H1 (cell line): Measurements from ENCODE around the gene FBXO8. TPM values are rescaled to one million over a fixed set of nuclear protein-coding genes. Genes with fewer than 3 reads are reported as not detected.
A peak's percentile ranks its signal among the peaks of the same experiment; 100 is the strongest.

Source experiments
- ASH2L ChIP-seq: fragments of 200-600, 300-600 bp; sonication (generic); IDR thresholded peaks from one replicate; pipeline ENCODE4 v1.7.1; 2017; ENCODE audit warnings: low read length
- ATF2 ChIP-seq: IDR thresholded peaks from 2 replicates; pipeline ENCODE4 v1.6.1; 2012; ENCODE audit warnings: low read length, inconsistent platforms
- BACH1 ChIP-seq: IDR thresholded peaks from 2 replicates; pipeline ENCODE4 v1.6.1; 2012; ENCODE audit warnings: low read length, improper control_type of control experiment
- CHD1 ChIP-seq: IDR thresholded peaks from 2 replicates; pipeline ENCODE4 v1.6.1; 2012; ENCODE audit warnings: low read depth, low read length, improper control_type of control experiment
- CTBP2 ChIP-seq: IDR thresholded peaks from 2 replicates; pipeline ENCODE4 v1.7.0; 2011; ENCODE audit warnings: borderline replicate concordance, mild to moderate bottlenecking, moderate library complexity, mixed read lengths, low read length; ENCODE audit not compliant: insufficient read depth, insufficient read length
- EGR1 ChIP-seq: IDR thresholded peaks from 2 replicates; pipeline ENCODE4 v1.6.1; 2011; ENCODE audit warnings: low read depth, low read length, borderline replicate concordance
- GABPA ChIP-seq: IDR thresholded peaks from 2 replicates; pipeline ENCODE4 v1.6.1; 2011; ENCODE audit warnings: mild to moderate bottlenecking, low read length, moderate library complexity, borderline replicate concordance; ENCODE audit not compliant: insufficient read depth
- GTF2F1 ChIP-seq: IDR thresholded peaks from 2 replicates; pipeline ENCODE4 v1.6.1; 2012; ENCODE audit warnings: low read depth, low read length, improper control_type of control experiment, borderline replicate concordance
- HDAC2 ChIP-seq, 2 experiments: fragments of 300-600 bp in 1 of 2; sonication (generic) in 1 of 2; IDR thresholded peaks; 2 replicates each; pipeline ENCODE4 v1.6.1; 2011 to 2012; ENCODE audit warnings: low read depth in 2 of 2, low read length in 2 of 2, mild to moderate bottlenecking in 2 of 2, moderate library complexity in 2 of 2, borderline replicate concordance in 1 of 2, inconsistent platforms in 1 of 2
- HDAC6 ChIP-seq: IDR thresholded peaks from one replicate; pipeline ENCODE4 v1.7.1; 2012; ENCODE audit warnings: low read depth, mild to moderate bottlenecking, inconsistent platforms, low read length, moderate library complexity
- JUN ChIP-seq: IDR thresholded peaks from 2 replicates; pipeline ENCODE4 v1.6.1; 2011; ENCODE audit warnings: low read depth, mild to moderate bottlenecking, improper control_type of control experiment, low read length
- KDM5A ChIP-seq: fragments of 200-600 bp; IDR thresholded peaks from 2 replicates; pipeline ENCODE4 v1.7.1; 2012; ENCODE audit warnings: mild to moderate bottlenecking, low read length, inconsistent platforms, mixed read lengths
- POLR2A ChIP-seq, 2 experiments: IDR thresholded peaks; 1 replicate in 1 of 2; 2 replicates in 1 of 2; pipeline ENCODE4 v1.6.1; 2011; ENCODE audit warnings: low read depth in 2 of 2, low read length in 2 of 2, mild to moderate bottlenecking in 2 of 2; ENCODE audit errors: control extremely low read depth in 1 of 2
- POU5F1 ChIP-seq: IDR thresholded peaks from 2 replicates; pipeline ENCODE4 v1.6.1; 2011; ENCODE audit warnings: low read depth, mild to moderate bottlenecking, low read length, moderate library complexity
- RAD21 ChIP-seq, 2 experiments: IDR thresholded peaks in 1 of 2; conservative IDR thresholded peaks in 1 of 2; 2 replicates each; pipeline ENCODE4 v1.6.1; 2011; ENCODE audit warnings: low read depth in 2 of 2, low read length in 2 of 2, improper control_type of control experiment in 1 of 2, inconsistent platforms in 1 of 2, mild to moderate bottlenecking in 1 of 2, moderate library complexity in 1 of 2
- RXRA ChIP-seq: IDR thresholded peaks from 2 replicates; pipeline ENCODE4 v1.6.1; 2011; ENCODE audit warnings: low read depth, mild to moderate bottlenecking, low read length, moderate library complexity; ENCODE audit not compliant: insufficient read depth
- SIN3A ChIP-seq, 2 experiments: IDR thresholded peaks in 1 of 2; conservative IDR thresholded peaks in 1 of 2; 2 replicates each; pipeline ENCODE4 v1.6.1; 2011 to 2012; ENCODE audit warnings: low read length in 2 of 2, improper control_type of control experiment in 1 of 2, low read depth in 1 of 2, mild to moderate bottlenecking in 1 of 2
- TAF1 ChIP-seq: IDR thresholded peaks from 2 replicates; pipeline ENCODE4 v1.6.1; 2011; ENCODE audit warnings: mild to moderate bottlenecking, low read depth, low read length
- TBP ChIP-seq: IDR thresholded peaks from 2 replicates; pipeline ENCODE4 v1.6.1; 2011; ENCODE audit warnings: low read depth, low read length, improper control_type of control experiment
- TEAD4 ChIP-seq: IDR thresholded peaks from 2 replicates; pipeline ENCODE4 v1.6.1; 2012; ENCODE audit warnings: low read depth, low read length, inconsistent platforms, mixed read lengths
- ZNF274 ChIP-seq: IDR thresholded peaks from 2 replicates; pipeline ENCODE4 v1.7.0; 2012; ENCODE audit warnings: low read length, borderline replicate concordance; ENCODE audit errors: extremely low read depth
- polyA plus RNA-seq, 7 experiments: library from polyadenylated mRNA; depleted of rRNA in 3 of 7; stranded (reverse) in 5 of 7; unstranded in 2 of 7; fragments of >200 nt in 5 of 7; fragments of 200-250 nt in 2 of 7; gene quantifications; 1 replicate in 5 of 7; 2 replicates in 1 of 7; 4 replicates in 1 of 7; pipeline versions ENCODE4 v1.2.1 to v1.2.3, GENCODE V29; 2011 to 2013; ENCODE audit warnings: missing spikeins in 2 of 7, mixed read lengths in 2 of 7
- total RNA-seq: library from RNA; stranded (reverse); fragmentation: NEBNext Ultra II Directional; extraction: Animal tissue kit (Norgen Biotek cat#: 25700); gene quantifications from 2 replicates; pipeline ENCODE4 v1.2.1, GENCODE V29; 2021

FBXO8 gene
- total and polyA plus RNA-seq, 2 of the 8 experiments (the other 6 are each of a cell fraction or from before 2014, with no cell fraction given): 5.1 to 7.5 TPM

GRCh38 chr4:174283507-174284471, at the start of gene FBXO8, which contains the start of gene CEP44 (continued):
- TF ChIP-seq ZNF274 (no peak), HDAC2 (IDR thresholded peaks at IDR 0.05; ENCODE audit: borderline replicate concordance in 1 of 2, low read depth in 2 of 2, low read length in 2 of 2) (peak in 1 of 2 experiments; percentile 99; a peak in 2 of 4 replicates), POLR2A (IDR thresholded peaks at IDR 0.05; ENCODE audit: control extremely low read depth in 1 of 2, low read depth in 2 of 2, low read length in 2 of 2) (peak; percentile 59 to 94), TBP (peak; percentile 82), SIN3A (conservative IDR thresholded peaks at IDR 0.05 in 1 of 2, IDR thresholded peaks at IDR 0.05 in 1 of 2; ENCODE audit: low read depth in 1 of 2, low read length in 2 of 2) (peak; percentile 71 to 94), RAD21 (IDR thresholded peaks at IDR 0.05 in 1 of 2, conservative IDR thresholded peaks at IDR 0.05 in 1 of 2; ENCODE audit: low read depth in 2 of 2, low read length in 2 of 2) (no peak), CTBP2 (no peak), POU5F1 (no peak), TEAD4 (0 out of 2 replicates have a peak, but pooled peaks have one; percentile 48), GABPA (peak; percentile 72), HDAC6 (no peak), CHD1 (no peak), KDM5A (peak; percentile 28; the same call in 1 of the 2 replicates), BACH1 (no peak), EGR1 (no peak), GTF2F1 (no peak), RXRA (no peak), TAF1 (peak; percentile 95), ASH2L (peak; percentile 100), JUN (no peak), ATF2 (no peak)
